Stimulated activated naive CD8-positive, alpha-beta T cell treated with anti-CD3 and anti-CD28 coated beads, Interleukin-15, amount 100 ng/mL, for 72 hours (primary cell): ENCODE results near the gene EBLN1.

Source experiments
- ATAC-seq: fragments of 150-1000 bp; cut with Tn5 transposase; 2 replicates; pipeline ENCODE4 v1.10.0; 2021; ENCODE audit warnings: mild to moderate bottlenecking, moderate library complexity
- DNase-seq, 2 donors: peaks; one replicate each; pipeline ENCODE4 v3.0.0; 2021 to 2022
- H3K27ac Mint-ChIP-seq, 2 donors: one replicate each; pipeline ENCODE4 v1.8.0; 2022; ENCODE audit warnings: mild to moderate bottlenecking in 2 of 2, mixed read lengths in 2 of 2, moderate library complexity in 2 of 2
- H3K27me3 Mint-ChIP-seq: one replicate; pipeline ENCODE4 v1.8.0; 2022; ENCODE audit warnings: mixed read lengths
- H3K4me1 Mint-ChIP-seq: one replicate; pipeline ENCODE4 v1.8.0; 2022; ENCODE audit warnings: mild to moderate bottlenecking, mixed read lengths
- H3K4me3 Mint-ChIP-seq, 2 donors: one replicate each; pipeline ENCODE4 v1.8.0; 2022; ENCODE audit warnings: mild to moderate bottlenecking in 2 of 2, mixed read lengths in 2 of 2, moderate library complexity in 1 of 2
- H3K9me3 Mint-ChIP-seq, 2 donors: one replicate each; pipeline ENCODE4 v1.8.0; 2022; ENCODE audit warnings: mixed read lengths in 2 of 2

EBLN1 gene

DNA sequence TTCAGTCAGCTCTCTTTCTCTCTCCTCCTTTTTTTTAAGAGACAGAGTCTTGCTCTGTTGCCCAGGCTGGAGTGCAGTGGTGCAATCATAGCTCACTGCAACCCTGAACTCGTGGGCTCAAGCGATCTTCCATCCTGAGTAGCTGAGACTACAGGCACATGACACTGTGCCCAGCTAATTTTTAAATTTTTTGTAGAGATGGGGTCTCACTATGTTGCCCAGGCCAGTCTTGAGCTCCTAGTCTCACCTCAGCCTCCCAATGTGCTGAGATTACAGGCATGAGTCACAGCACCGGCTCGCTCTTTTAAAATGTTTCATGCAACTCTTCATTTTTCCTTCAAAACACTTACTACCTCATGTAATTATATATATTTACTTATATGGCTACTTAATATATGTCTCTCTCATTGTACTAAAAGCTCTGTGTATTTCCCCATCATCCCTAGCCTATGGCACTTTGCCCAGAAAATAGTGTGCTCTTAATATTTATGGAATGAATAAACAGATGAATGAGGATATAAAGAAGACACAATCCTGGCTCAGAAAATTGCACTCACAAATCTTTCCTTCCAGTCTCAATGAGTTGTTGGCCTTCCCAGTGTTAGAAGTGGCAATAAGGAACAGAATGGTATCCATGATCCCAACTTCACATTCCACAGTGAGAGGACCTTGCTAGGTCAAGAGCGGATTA, 33.9 kb downstream of the EBLN1 start:
- Mint-ChIP-seq H3K4me3 (no peak overlapping the region), H3K27me3 (peaks cover 75% of the 10 kb centered on the region), H3K4me1 (no peaks in the 10 kb centered on the region), H3K9me3 (peaks cover 8 to 9% of the 10 kb centered on the region in 2 donors), H3K27ac (no peak overlapping the region)
- DNase-seq (no peak), ATAC-seq (no peak)

DNA sequence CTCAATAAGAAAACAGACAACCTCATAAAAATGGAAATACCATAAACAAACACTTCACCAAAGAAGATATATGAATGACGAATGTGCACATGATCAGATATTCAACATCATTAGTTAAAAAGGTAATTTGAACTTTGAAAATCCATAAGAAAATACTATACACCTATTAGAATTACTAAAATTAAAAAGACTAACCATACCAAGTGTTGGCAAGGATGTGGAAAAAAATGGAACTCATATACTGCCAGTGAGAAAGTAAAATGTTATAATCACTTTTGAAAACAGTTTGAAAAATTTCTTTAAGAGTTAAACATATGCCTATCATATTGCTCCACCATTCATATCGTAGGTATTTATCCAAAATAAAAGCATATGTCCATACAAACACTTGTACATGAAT, 37.1 kb downstream of the EBLN1 start:
- DNase-seq (no peak), ATAC-seq (no peak)
- no peak overlapping the region for H3K27ac Mint-ChIP-seq
- no peak overlapping the region for H3K4me3 Mint-ChIP-seq
- no peaks in the 10 kb centered on the region for H3K4me1 Mint-ChIP-seq
- H3K27me3 Mint-ChIP-seq, result peaks cover 78% of the 10 kb centered on the region
- peaks cover 8 to 9% of the 10 kb centered on the region in 2 donors for H3K9me3 Mint-ChIP-seq

DNA sequence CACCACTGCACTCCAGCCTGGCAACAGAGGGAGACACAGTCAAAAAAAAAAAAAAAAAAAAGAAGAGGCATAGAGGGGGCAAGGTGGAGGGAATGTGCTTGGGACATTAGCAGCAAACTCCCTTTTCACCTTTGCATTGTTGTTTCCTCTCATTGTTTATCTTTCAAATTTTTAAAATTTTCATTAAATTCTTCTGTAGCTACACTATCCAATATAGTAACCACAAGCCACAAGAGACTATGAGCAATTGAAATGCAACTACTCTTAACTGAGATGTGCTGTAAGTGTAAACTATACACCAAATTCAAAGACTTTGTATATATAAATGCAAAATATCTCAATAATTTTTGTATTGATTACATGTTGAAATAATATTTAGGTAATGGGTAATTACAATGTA, 43.4 kb downstream of the EBLN1 start:
- H3K4me1 Mint-ChIP-seq, result peaks cover 7% of the 10 kb centered on the region
- peaks cover 55% of the 10 kb centered on the region for H3K27me3 Mint-ChIP-seq
- no peak overlapping the region for H3K27ac Mint-ChIP-seq
- ATAC-seq (no peak), DNase-seq (no peak)
- H3K9me3 Mint-ChIP-seq, result peaks cover 6 to 9% of the 10 kb centered on the region in 2 donors
- no peak overlapping the region for H3K4me3 Mint-ChIP-seq

DNA sequence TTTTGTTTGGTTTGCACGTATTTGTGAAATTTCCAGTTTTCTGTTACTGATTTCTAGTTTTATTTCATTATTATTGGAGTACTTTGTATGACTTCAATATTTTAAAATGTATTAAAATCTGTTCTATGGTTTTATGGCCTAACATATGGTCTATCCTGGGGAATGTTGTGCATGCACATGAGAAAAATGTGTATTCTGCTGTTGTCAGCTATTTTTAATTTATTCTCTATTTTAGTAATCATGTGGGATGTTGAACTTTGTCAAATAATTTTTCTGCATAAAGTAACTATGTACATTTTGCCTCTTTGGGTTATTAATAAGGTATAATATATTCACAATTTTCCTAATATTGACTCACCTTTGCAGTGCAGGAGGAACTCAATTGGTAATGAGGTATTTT, 46.7 kb downstream of the EBLN1 start:
- peaks cover 10 to 13% of the 10 kb centered on the region in 2 donors for H3K9me3 Mint-ChIP-seq
- H3K4me3 Mint-ChIP-seq, result no peak overlapping the region
- H3K27ac Mint-ChIP-seq, result no peak overlapping the region
- H3K27me3 Mint-ChIP-seq, result peaks cover 36% of the 10 kb centered on the region
- H3K4me1 Mint-ChIP-seq, result peaks cover 9% of the 10 kb centered on the region
- ATAC-seq (no peak), DNase-seq (no peak)

DNA sequence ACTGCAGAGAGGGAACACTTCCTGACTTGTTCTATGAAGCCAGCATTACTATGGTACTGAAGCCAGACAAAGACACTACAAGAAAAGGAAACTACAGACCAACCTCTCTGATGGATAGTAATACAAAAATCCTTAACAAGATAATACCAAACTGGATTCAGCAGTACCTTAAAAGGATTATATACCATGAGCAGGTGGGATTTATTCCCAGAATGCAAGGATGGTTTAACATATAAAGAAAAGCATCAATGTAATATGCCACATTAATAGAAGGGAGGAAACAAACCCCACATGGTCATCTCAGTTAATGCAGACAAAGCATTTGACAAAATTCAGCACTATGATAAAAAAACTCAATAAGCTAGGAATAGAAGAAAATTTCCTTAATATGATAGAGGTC, 47.2 kb downstream of the EBLN1 start:
- no peak for ATAC-seq
- peaks cover 10 to 13% of the 10 kb centered on the region in 2 donors for H3K9me3 Mint-ChIP-seq
- H3K27me3 Mint-ChIP-seq, result peaks cover 32% of the 10 kb centered on the region
- DNase-seq, result no peak
- H3K4me1 Mint-ChIP-seq, result peaks cover 9% of the 10 kb centered on the region
- no peak overlapping the region for H3K4me3 Mint-ChIP-seq
- no peak overlapping the region for H3K27ac Mint-ChIP-seq

DNA sequence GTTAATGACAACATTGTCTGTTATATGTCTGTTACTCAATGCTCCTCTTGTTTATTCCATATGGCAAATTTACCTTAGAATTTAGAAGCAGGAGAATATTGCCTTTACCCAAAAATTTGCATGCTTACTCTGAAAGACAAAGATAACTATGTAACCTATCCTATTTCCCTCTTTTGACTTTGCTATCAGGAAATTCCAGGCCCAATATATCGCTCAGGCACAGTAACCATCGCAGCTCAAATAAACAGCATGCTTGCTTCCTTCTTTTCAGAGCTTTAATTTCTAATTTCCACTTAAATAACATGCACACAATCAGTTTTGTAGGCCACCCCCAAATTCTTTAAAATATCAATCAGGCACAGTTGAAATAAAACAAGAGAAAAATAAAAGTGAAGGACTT, 57.8 kb downstream of the EBLN1 start:
- Mint-ChIP-seq H3K9me3 (peaks cover 0 to 9% of the 10 kb centered on the region in 2 donors), H3K4me1 (peaks cover 8% of the 10 kb centered on the region), H3K27me3 (no peaks in the 10 kb centered on the region), H3K4me3 (no peak overlapping the region), H3K27ac (no peak overlapping the region)
- no peak for ATAC-seq
- no peak for DNase-seq

DNA sequence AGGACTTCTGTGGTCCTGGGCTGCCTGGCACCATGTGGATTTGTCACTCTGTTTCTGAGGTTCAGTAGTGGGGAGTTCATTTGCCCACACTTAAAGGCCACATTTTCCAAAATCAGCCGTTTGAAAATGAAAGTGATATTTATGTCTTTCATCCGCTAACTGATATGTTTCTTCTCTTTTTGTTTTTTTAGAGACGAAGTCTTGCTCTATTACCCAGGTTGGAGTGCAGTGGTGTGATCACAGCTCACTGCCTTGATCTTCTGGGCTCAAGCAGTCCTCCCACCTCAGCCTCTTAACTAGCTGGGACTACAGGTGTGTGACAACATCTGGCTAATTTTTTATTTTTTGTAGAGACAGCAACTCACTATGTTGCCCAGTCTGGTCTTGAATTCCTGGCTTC, 58.6 kb downstream of the EBLN1 start:
- ATAC-seq (no peak), DNase-seq (no peak)
- H3K27me3 Mint-ChIP-seq, result no peaks in the 10 kb centered on the region
- peak overlapping the region; percentile 33 to 61 for H3K4me3 Mint-ChIP-seq
- H3K4me1 Mint-ChIP-seq, result peaks cover 8% of the 10 kb centered on the region
- H3K27ac Mint-ChIP-seq, result peak overlapping the region in 1 of 2 donors; percentile 87
- H3K9me3 Mint-ChIP-seq, result peaks cover 0 to 9% of the 10 kb centered on the region in 2 donors
